ENCODE data around the gene CRACDL.

CRACDL gene

GRCh38 chr2:98773169-98773568 is 162.9 kb downstream of the CRACDL start:
- DNase-seq (ENCODE audit: insufficient read length, low spot score) (no peak), FAIRE-seq (no peak)
- TF ChIP-seq SPI1 (IDR thresholded peaks at IDR 0.05; ENCODE audit: low read depth, low read length) (no peak), POLR2AphosphoS5 (IDR thresholded peaks at IDR 0.05; ENCODE audit: low read depth, low read length) (no peak), POLR2A (IDR thresholded peaks at IDR 0.05; ENCODE audit: low read depth, low read length) (no peak), PAX5 (IDR thresholded peaks at IDR 0.05; ENCODE audit: insufficient read depth, low read length, severe bottlenecking) (no peak), POU2F2 (IDR thresholded peaks at IDR 0.05; ENCODE audit: low read depth, low read length) (no peak), TAF1 (IDR thresholded peaks at IDR 0.05; ENCODE audit: low read depth, low read length) (no peak)

- FAIRE-seq (no peak), DNase-seq (ENCODE audit: insufficient read length, low spot score) (no peak)
- TF ChIP-seq POLR2A (IDR thresholded peaks at IDR 0.05; ENCODE audit: low read depth, low read length) (no peak), SPI1 (IDR thresholded peaks at IDR 0.05; ENCODE audit: low read depth, low read length) (no peak), TAF1 (IDR thresholded peaks at IDR 0.05; ENCODE audit: low read depth, low read length) (no peak), POLR2AphosphoS5 (IDR thresholded peaks at IDR 0.05; ENCODE audit: low read depth, low read length) (no peak), PAX5 (IDR thresholded peaks at IDR 0.05; ENCODE audit: insufficient read depth, low read length, severe bottlenecking) (no peak), POU2F2 (IDR thresholded peaks at IDR 0.05; ENCODE audit: low read depth, low read length) (no peak)
Observed at GRCh38 chr2:98772536-98772935, 163.5 kb downstream of the CRACDL start.

GRCh38 chr2:98771721-98772524 is 164.1 kb downstream of the CRACDL start:
- 0 out of 2 replicates have a peak, but pooled peaks have one; percentile 12 for TF ChIP-seq TAF1 (IDR thresholded peaks at IDR 0.05; ENCODE audit: low read depth, low read length)
- TF ChIP-seq POLR2AphosphoS5 (IDR thresholded peaks at IDR 0.05; ENCODE audit: low read depth, low read length), result no peak
- no peak for TF ChIP-seq POU2F2 (IDR thresholded peaks at IDR 0.05; ENCODE audit: low read depth, low read length)
- TF ChIP-seq POLR2A (IDR thresholded peaks at IDR 0.05; ENCODE audit: low read depth, low read length), result 0 out of 2 replicates have a peak, but pooled peaks have one; percentile 18
- TF ChIP-seq PAX5 (IDR thresholded peaks at IDR 0.05; ENCODE audit: insufficient read depth, low read length, severe bottlenecking), result no peak
- peak; percentile 37; the same call in 1 of the 2 replicates for TF ChIP-seq SPI1 (IDR thresholded peaks at IDR 0.05; ENCODE audit: low read depth, low read length)
- no peak for DNase-seq (ENCODE audit: insufficient read length, low spot score)
- FAIRE-seq, result peak; percentile 80

- DNase-seq (ENCODE audit: insufficient read length, low spot score) (no peak), FAIRE-seq (no peak)
- TF ChIP-seq POLR2A (IDR thresholded peaks at IDR 0.05; ENCODE audit: low read depth, low read length), result no peak
- TF ChIP-seq TAF1 (IDR thresholded peaks at IDR 0.05; ENCODE audit: low read depth, low read length), result no peak
- TF ChIP-seq POU2F2 (IDR thresholded peaks at IDR 0.05; ENCODE audit: low read depth, low read length), result no peak
- no peak for TF ChIP-seq PAX5 (IDR thresholded peaks at IDR 0.05; ENCODE audit: insufficient read depth, low read length, severe bottlenecking)
- no peak for TF ChIP-seq SPI1 (IDR thresholded peaks at IDR 0.05; ENCODE audit: low read depth, low read length)
- no peak for TF ChIP-seq POLR2AphosphoS5 (IDR thresholded peaks at IDR 0.05; ENCODE audit: low read depth, low read length)
Observed at GRCh38 chr2:98771264-98771663, 164.8 kb downstream of the CRACDL start.

GRCh38 chr2:98769784-98770183 is 166.2 kb downstream of the CRACDL start:
- DNase-seq (ENCODE audit: insufficient read length, low spot score) (no peak), FAIRE-seq (no peak)
- TF ChIP-seq PAX5 (IDR thresholded peaks at IDR 0.05; ENCODE audit: insufficient read depth, low read length, severe bottlenecking) (no peak), POLR2A (IDR thresholded peaks at IDR 0.05; ENCODE audit: low read depth, low read length) (no peak), POU2F2 (IDR thresholded peaks at IDR 0.05; ENCODE audit: low read depth, low read length) (no peak), TAF1 (IDR thresholded peaks at IDR 0.05; ENCODE audit: low read depth, low read length) (no peak), SPI1 (IDR thresholded peaks at IDR 0.05; ENCODE audit: low read depth, low read length) (no peak), POLR2AphosphoS5 (IDR thresholded peaks at IDR 0.05; ENCODE audit: low read depth, low read length) (no peak)

GRCh38 chr2:98769114-98769476 is 166.9 kb downstream of the CRACDL start:
- no peak for TF ChIP-seq POU2F2 (IDR thresholded peaks at IDR 0.05; ENCODE audit: low read depth, low read length)
- TF ChIP-seq TAF1 (IDR thresholded peaks at IDR 0.05; ENCODE audit: low read depth, low read length), result no peak
- TF ChIP-seq POLR2AphosphoS5 (IDR thresholded peaks at IDR 0.05; ENCODE audit: low read depth, low read length), result no peak
- no peak for TF ChIP-seq PAX5 (IDR thresholded peaks at IDR 0.05; ENCODE audit: insufficient read depth, low read length, severe bottlenecking)
- TF ChIP-seq SPI1 (IDR thresholded peaks at IDR 0.05; ENCODE audit: low read depth, low read length), result no peak
- no peak for TF ChIP-seq POLR2A (IDR thresholded peaks at IDR 0.05; ENCODE audit: low read depth, low read length)
- no peak for FAIRE-seq
- DNase-seq (ENCODE audit: insufficient read length, low spot score), result no peak

- no peak for FAIRE-seq
- no peak for DNase-seq (ENCODE audit: insufficient read length, low spot score)
Observed at GRCh38 chr2:98768384-98769113, 167.5 kb downstream of the CRACDL start.

GRCh38 chr2:98764499-98764898 is 171.5 kb downstream of the CRACDL start:
- FAIRE-seq, result no peak
- no peak for TF ChIP-seq POU2F2 (IDR thresholded peaks at IDR 0.05; ENCODE audit: low read depth, low read length)
- no peak for TF ChIP-seq TAF1 (IDR thresholded peaks at IDR 0.05; ENCODE audit: low read depth, low read length)
- no peak for TF ChIP-seq PAX5 (IDR thresholded peaks at IDR 0.05; ENCODE audit: insufficient read depth, low read length, severe bottlenecking)
- no peak for TF ChIP-seq POLR2A (IDR thresholded peaks at IDR 0.05; ENCODE audit: low read depth, low read length)
- TF ChIP-seq POLR2AphosphoS5 (IDR thresholded peaks at IDR 0.05; ENCODE audit: low read depth, low read length), result no peak
- no peak for TF ChIP-seq SPI1 (IDR thresholded peaks at IDR 0.05; ENCODE audit: low read depth, low read length)

More at GRCh38 chr2:98768384-98769113, 167.5 kb downstream of the CRACDL start:
- TF ChIP-seq POLR2A (IDR thresholded peaks at IDR 0.05; ENCODE audit: low read depth, low read length) (no peak), POU2F2 (IDR thresholded peaks at IDR 0.05; ENCODE audit: low read depth, low read length) (no peak), TAF1 (IDR thresholded peaks at IDR 0.05; ENCODE audit: low read depth, low read length) (no peak), PAX5 (IDR thresholded peaks at IDR 0.05; ENCODE audit: insufficient read depth, low read length, severe bottlenecking) (no peak), SPI1 (IDR thresholded peaks at IDR 0.05; ENCODE audit: low read depth, low read length) (no peak), POLR2AphosphoS5 (IDR thresholded peaks at IDR 0.05; ENCODE audit: low read depth, low read length) (no peak)

More at GRCh38 chr2:98764499-98764898, 171.5 kb downstream of the CRACDL start:
- no peak for DNase-seq (ENCODE audit: insufficient read length, low spot score)
